NCI-H526 treated with DMSO at 0.1 percent for 48 hours (cell line): Measurements from ENCODE around the gene C10orf95.
"Not testable (repeated sequence)": the region's sequence is repeated elsewhere in the genome, so short reads cannot be mapped to it uniquely, and the experiment has no call there.

Source experiments
- DNase-seq: peaks from one replicate; lab custom pipeline; 2025; lab: John Stamatoyannopoulos, UW

The C10orf95 gene

DNA sequence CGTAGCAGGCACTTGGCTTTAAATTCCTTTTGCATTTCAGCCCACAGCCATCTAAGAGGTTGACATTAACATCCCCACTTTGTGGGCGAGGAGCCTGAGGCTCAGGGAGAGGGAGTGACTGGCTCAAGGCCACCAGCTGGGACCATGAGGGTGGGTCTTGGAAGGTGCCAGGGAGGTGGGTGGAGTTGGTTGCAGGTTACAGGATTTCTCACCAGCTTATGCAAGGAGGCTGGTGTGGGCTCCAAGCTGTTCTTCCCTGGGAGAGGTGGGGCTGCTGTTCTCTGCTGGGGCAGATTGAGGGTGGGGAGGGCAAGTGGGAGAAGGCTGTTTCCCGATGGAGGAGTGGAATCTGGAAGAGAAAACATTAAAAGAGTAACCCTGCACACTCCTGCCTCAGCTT is 14.1 kb upstream of the C10orf95 start:
- no peak for DNase-seq

DNA sequence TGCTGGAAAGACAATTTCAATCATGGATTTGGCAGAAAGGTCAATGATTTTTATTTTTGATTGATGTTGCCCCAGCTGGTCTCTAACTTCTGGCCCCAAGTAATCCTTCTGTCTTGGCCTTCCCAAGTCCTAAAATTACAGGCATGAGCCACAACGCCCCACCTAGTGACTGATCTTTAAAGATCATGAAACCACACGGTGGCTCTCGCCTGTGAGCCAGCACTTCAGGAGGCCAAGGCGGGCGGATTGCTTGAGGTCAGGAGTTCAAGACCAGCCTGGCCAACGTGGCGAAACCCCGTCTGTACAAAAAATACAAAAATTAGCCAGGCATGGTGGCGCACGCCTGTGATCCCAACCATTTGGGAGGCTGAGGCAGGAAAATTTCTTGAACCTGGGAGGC is 12.6 kb upstream of the C10orf95 start:
- DNase-seq: no peak

- no peak for DNase-seq
These were observed 11.2 kb upstream of the C10orf95 start for GRCh38 chr10:102462512-102463054.

DNA sequence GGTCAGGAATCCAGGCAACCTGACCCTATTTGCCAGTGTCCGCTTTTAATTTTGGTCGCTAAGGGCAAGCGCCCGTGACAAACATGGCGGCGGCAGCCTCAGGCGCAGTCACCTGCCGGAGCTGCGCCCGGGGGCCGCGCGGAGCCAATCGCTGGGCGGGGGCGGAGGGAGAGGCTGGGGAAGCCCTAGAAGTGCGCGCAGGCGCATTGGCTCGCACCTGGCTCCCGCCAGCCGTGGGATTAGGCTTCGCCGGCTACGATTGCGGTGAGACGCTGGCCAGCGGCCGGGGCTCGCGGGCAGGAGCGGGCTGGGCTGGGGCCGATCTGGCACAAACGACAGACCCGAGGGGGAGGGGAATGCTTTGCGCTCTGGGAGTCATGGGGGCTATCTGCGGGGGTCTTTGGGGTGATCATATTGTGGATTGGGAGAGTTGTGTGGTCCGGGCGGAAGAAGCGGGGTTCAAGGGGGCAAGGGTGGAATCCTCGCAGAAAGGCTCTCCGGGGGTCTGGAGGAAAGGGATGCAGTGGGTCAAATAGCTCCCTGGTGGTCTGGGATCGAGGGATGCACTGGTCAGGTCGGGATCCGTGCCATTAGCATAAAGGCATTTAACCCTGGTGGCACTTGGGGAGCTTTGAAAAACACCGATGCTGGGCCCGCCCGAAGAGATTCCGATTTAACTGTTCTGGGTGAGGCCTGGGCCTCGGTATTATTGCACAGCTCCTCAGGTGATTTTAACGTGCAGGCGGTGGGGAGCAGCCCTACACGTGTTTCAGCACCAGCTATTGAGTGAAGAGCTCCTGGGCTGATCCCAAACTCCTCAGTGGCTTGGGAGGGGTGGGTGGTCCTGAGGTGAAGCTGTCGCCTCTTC is 10.1 kb upstream of the C10orf95 start:
- peak; percentile 64 for DNase-seq

- DNase-seq: no peak
These were observed 9.5 kb upstream of the C10orf95 start for GRCh38 chr10:102460836-102461186.

DNA sequence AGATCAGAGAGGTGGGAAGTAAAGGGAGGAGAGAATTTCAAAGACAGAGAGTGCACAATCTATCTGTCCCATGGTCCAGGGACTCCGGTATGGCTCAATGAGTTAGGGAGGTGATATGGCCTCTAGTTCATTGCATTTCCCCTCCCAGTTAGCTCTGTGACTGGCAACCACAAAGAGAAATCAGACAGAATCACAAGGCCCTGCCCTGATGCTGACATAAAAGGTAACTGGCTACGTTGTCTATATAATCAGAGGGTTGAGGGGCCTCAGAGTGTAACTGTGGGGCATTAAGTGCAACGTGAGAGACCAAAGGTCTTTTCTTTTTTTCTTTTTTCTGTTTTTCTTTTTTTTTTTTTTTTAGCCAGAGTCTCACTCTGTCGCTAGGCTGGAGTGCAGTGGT is 7.3 kb upstream of the C10orf95 start:
- no peak for DNase-seq

GRCh38 chr10:102457591-102458150 is 6.3 kb upstream of the C10orf95 start:
- no peak for DNase-seq

- DNase-seq: no peak
These were observed 4.6 kb upstream of the C10orf95 start for GRCh38 chr10:102455893-102456471.

- not testable (repeated sequence) for DNase-seq
These were observed 3.5 kb upstream of the C10orf95 start for GRCh38 chr10:102454662-102455487.

GRCh38 chr10:102453502-102453901 is 2.2 kb upstream of the C10orf95 start:
- DNase-seq: no peak

- no peak for DNase-seq
These were observed 1.5 kb upstream of the C10orf95 start for GRCh38 chr10:102452672-102453340.

GRCh38 chr10:102450374-102451104 is 804 bp downstream of the C10orf95 start:
- DNase-seq: peak; percentile 67

DNA sequence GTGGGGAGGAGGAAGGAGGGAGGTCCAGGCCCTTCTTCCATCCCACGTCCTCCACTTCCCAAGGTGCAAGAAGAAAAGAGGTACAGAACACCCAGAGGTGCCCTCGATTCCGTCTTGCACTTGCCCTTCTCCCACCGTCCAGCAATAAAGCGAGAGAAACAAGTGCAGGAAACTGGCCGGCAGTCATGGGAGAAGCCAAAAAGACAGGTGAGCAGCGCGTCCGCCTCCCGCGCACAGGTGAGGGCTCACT is 1.3 kb downstream of the C10orf95 start:
- DNase-seq: no peak

DNA sequence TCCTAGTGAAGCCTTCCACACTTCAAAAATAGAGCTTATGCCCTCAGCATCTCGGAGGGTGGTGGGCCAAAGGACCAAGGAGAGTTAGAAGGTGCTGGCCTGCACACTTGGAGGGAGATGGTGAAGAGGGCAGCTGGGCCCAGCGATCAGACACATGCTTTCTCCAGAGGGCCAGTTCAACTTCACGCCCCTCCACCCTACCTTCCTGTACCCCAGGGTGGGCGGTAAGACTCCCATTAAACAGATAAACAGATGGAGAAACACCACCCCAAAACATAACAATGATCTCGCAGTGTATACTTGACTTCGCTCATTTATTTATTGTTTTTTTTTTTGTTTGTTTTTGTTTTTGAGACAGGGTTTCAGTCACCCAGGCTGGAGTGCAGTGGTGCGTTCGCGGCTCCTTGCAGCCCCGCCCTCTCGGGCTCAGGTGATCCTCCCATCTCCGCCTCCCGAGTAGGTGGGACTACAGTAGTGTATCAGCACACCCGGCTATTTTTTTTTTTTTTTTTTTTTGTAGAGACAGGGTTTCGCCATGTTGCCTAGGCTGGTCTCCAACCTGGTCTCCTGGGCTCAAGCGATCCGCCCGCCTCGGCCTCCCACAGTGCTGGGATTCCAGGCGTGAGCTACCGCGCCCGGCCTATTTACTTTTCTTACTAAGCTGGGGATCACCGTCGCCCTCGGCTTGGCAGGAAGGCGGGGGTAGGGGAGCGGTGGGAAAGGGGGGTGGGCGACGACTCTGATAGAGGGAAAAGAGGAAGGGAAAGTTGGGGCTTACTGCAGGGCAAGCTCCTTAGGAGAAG is 1.8 kb downstream of the C10orf95 start:
- peak; percentile 42 for DNase-seq

DNA sequence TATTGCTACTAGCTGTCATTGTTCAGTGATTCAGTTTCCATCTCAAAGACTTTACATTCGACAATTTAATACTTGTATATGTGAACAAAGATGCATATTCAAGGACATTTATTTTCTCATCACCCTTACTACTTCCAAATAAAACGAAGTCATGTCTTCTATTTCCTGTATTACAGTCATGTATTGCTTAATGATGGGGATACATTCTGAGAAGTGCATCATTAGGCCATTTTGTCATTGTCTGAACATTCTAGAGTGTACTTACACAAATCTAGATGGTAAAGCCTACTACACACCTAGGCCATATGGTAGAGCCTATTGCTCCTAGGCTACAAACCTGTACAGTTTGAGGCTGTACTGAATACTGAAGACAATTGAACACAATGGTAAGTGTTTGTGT is 6.5 kb downstream of the C10orf95 start:
- DNase-seq: no peak

- DNase-seq: no peak
These were observed 13.0 kb downstream of the C10orf95 start for GRCh38 chr10:102438374-102438773.

DNA sequence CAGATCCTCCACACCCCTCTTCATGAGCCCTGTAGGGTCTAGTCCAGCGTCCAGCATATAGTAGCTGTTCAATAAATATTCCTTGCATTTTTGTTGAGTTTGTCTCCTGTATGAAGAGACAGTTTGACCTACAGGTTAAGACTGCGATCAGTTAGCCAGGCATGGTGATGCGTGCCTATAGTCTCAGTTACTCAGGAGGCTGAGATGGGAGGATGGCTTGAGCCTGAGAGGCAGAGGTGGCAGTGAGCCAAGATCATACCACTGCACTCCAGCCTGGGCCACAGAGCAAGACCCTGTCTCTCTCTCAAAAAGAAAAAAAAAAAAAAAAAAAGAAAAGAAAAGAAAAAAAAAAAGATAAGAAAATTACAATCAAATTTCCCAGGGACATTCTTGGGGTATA is 13.8 kb downstream of the C10orf95 start:
- no peak for DNase-seq

- no peak for DNase-seq
These were observed 15.0 kb downstream of the C10orf95 start for GRCh38 chr10:102436312-102436711.

- DNase-seq: no peak
These were observed 15.7 kb downstream of the C10orf95 start for GRCh38 chr10:102435529-102436233.

DNA sequence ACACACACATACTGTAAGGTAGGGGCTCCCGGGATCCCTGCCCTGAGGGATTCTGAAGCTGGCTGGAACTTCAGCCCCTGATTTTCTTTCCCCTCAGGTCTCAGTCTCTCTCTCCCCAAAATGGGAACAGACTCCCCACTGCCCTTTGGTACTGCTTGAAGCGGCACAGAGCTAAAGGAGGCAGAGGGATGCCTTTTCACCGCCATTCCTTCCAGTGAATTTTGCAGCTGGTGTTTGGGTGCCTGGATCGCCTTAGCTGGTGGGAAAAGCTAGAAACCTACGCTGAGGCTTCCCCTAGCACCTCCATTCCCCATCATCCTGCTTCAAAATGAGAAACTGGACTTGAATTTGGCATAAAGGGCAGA is 16.2 kb downstream of the C10orf95 start:
- DNase-seq: no peak
